Gastrocnemius medialis (tissue), 4 donors: ENCODE measurements around the gene FAM83F. TPM values are rescaled to one million over a fixed set of nuclear protein-coding genes. Genes with fewer than 3 reads are reported as not detected.

Experiments used
- ATAC-seq, 2 donors: fragments of 150-250 bp; one replicate each; pipeline ENCODE4 v1.9.1; 2016
- DNase-seq, 2 donors: peaks; one replicate each; pipeline ENCODE4 v3.0.0-alpha.2; 2019
- H3K27ac ChIP-seq, 4 donors: fragments of 200-600 bp; sonication (generic); 1 replicate in 1 of 4; 2 replicates in 3 of 4; pipeline ENCODE4 v1.5.1; 2016 to 2018; ENCODE audit warnings: mild to moderate bottlenecking in 2 of 4, moderate library complexity in 1 of 4
- H3K27me3 ChIP-seq, 3 donors: fragments of 200-600 bp; sonication (generic) in 2 of 3; 1 replicate in 1 of 3; 2 replicates in 2 of 3; pipeline versions ENCODE4 v1.5.1 to v1.6.0; 2016 to 2019; ENCODE audit warnings: mild to moderate bottlenecking in 1 of 3, moderate library complexity in 1 of 3
- H3K36me3 ChIP-seq, 2 donors: fragments of 200-600 bp; sonication (generic) in 1 of 2; one replicate each; pipeline ENCODE4 v1.5.1; 2017 to 2018
- H3K4me1 ChIP-seq, 2 donors: fragments of 200-600 bp; sonication (generic) in 1 of 2; one replicate each; pipeline ENCODE4 v1.5.1; 2016 to 2017; ENCODE audit warnings: mild to moderate bottlenecking in 2 of 2
- H3K4me3 ChIP-seq, 4 donors: fragments of 200-600 bp; sonication (generic) in 3 of 4; 1 replicate in 1 of 4; 2 replicates in 3 of 4; pipeline ENCODE4 v1.5.1; 2016 to 2019; ENCODE audit warnings: mild to moderate bottlenecking in 2 of 4
- H3K9me3 ChIP-seq, 3 donors: fragments of 200-600 bp; sonication (generic) in 2 of 3; 1 replicate in 1 of 3; 2 replicates in 2 of 3; pipeline ENCODE4 v1.5.1; 2016 to 2019
- POLR2A ChIP-seq, 2 donors: fragments of 450-650 bp; IDR thresholded peaks; one replicate each; pipeline ENCODE4 v1.6.1; 2017; ENCODE audit warnings: antibody characterized with exemption in 2 of 2, mild to moderate bottlenecking in 2 of 2, moderate library complexity in 2 of 2
- in situ Hi-C, 4 donors: fragments of 200-750 bp; cut with MboI; loops; one replicate each; pipeline versions ENCODE4 v1.15.0 to v1.8.0; 2017; ENCODE audit warnings: low sequenced_read_pairs in 4 of 4
- intact Hi-C: fragments of 100-400 bp; cut with DNase I; formaldehyde crosslinking; loops from one replicate; pipeline ENCODE4 v1.15.1; 2023; ENCODE audit warnings: low total_unique reads
- total RNA-seq, 4 donors: library from RNA; depleted of rRNA; stranded (reverse); fragments of >200 nt; gene quantifications; one replicate each; pipeline versions ENCODE4 v1.1.0 to v1.2.3, GENCODE V29; 2016
- TF ChIP-seq, protein P1 (sequence below), 5 experiments: fragments of 450-650 bp in 3 of 5; fragments of 200-600 bp in 2 of 5; sonication (generic) in 2 of 5; IDR thresholded peaks in 4 of 5; conservative IDR thresholded peaks in 1 of 5; 1 replicate in 4 of 5; 2 replicates in 1 of 5; pipeline ENCODE4 v1.5.1; 2016 to 2019; ENCODE audit warnings: antibody characterized with exemption in 5 of 5, mild to moderate bottlenecking in 3 of 5, moderate library complexity in 3 of 5

The FAM83F gene
- total RNA-seq, 4 donors from 2014 or later = 0.02 to 0.15 (median 0.07) TPM; not detected in 1

DNA sequence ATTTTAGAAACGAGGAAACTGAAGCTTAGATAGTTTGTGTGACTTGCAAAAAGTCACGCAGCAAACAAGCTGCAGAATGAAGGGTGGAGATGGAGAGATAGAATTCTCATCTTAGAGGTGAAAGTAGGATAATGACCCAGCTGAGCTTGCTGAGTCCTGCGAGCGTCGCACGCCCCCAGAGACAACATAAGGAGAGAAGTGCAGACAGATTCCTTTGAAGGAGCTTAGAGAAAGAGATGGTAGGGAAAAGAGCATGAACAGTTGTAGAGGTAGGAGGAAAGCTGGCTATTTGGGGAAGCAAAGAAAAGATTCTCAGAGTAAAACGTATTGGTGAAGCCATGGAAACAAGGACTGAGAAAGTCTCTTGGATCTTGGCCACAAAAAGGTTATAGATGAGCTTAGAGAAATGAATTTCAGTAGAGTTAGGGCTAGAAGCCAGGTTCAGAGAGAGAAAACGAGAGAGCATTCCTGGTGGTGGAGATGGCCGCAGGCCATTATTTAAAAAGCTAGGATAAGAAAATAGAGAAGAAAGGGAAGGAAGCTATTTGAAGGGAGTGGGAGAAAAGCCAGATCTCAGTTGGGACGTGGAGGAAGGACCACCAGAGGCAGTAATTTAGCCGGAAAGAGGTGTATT, 44.8 kb downstream of the FAM83F start:
- Histone ChIP-seq H3K4me3 (no peak overlapping the region), H3K36me3 (no peaks in the 10 kb centered on the region), H3K4me1 (peaks cover 32 to 39% of the 10 kb centered on the region in 2 donors), H3K9me3 (no peaks in the 10 kb centered on the region), H3K27ac (no peak overlapping the region), H3K27me3 (no peaks in the 10 kb centered on the region)
- in situ Hi-C loops = loop anchor here in 3 of 4 donors (10.0 to 25.0 kb wide), 4 partner anchors 135 to 502 kb away; partner anchors contain the start of genes ADSL (in 3 of the 3), RPS19BP1 (in 1 of the 3) and TNRC6B (in 1 of the 3)
- intact Hi-C loops = loop anchor here (5.0 kb wide), 2 partner anchors 507 to 613 kb away; partner anchors contain the start of gene RPS19BP1
- no peak for TF ChIP-seq POLR2A (IDR thresholded peaks at IDR 0.05)
- TF ChIP-seq, protein P1, sequence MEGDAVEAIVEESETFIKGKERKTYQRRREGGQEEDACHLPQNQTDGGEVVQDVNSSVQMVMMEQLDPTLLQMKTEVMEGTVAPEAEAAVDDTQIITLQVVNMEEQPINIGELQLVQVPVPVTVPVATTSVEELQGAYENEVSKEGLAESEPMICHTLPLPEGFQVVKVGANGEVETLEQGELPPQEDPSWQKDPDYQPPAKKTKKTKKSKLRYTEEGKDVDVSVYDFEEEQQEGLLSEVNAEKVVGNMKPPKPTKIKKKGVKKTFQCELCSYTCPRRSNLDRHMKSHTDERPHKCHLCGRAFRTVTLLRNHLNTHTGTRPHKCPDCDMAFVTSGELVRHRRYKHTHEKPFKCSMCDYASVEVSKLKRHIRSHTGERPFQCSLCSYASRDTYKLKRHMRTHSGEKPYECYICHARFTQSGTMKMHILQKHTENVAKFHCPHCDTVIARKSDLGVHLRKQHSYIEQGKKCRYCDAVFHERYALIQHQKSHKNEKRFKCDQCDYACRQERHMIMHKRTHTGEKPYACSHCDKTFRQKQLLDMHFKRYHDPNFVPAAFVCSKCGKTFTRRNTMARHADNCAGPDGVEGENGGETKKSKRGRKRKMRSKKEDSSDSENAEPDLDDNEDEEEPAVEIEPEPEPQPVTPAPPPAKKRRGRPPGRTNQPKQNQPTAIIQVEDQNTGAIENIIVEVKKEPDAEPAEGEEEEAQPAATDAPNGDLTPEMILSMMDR (IDR thresholded peaks at IDR 0.05 in 4 of 5, conservative IDR thresholded peaks at IDR 0.05 in 1 of 5) = no peak
- ATAC-seq (no peak), DNase-seq (no peak)

GRCh38 chr22:40040927-40041326, 46.2 kb downstream of the FAM83F start:
- TF ChIP-seq POLR2A (IDR thresholded peaks at IDR 0.05) = no peak
- TF ChIP-seq, protein P1 (IDR thresholded peaks at IDR 0.05 in 4 of 5, conservative IDR thresholded peaks at IDR 0.05 in 1 of 5) = no peak
- ATAC-seq = no peak
- in situ Hi-C loops = loop anchor here in 3 of 4 donors (10.0 to 25.0 kb wide), 3 partner anchors 134 to 504 kb away; partner anchors contain the start of genes ADSL (in 3 of the 3), RPS19BP1 (in 1 of the 3) and TNRC6B (in 1 of the 3)
- intact Hi-C loops = loop anchor here (5.0 kb wide), 2 partner anchors 509 to 611 kb away; partner anchors contain the start of gene RPS19BP1
- peak; percentile 16 to 43 for DNase-seq
- Histone ChIP-seq H3K4me3 (no peak overlapping the region), H3K27me3 (no peaks in the 10 kb centered on the region), H3K4me1 (peaks cover 37 to 43% of the 10 kb centered on the region in 2 donors), H3K9me3 (no peaks in the 10 kb centered on the region), H3K36me3 (no peaks in the 10 kb centered on the region), H3K27ac (peak overlapping the region in 3 of 4 donors; percentile 31 to 61 (median 41))

DNA sequence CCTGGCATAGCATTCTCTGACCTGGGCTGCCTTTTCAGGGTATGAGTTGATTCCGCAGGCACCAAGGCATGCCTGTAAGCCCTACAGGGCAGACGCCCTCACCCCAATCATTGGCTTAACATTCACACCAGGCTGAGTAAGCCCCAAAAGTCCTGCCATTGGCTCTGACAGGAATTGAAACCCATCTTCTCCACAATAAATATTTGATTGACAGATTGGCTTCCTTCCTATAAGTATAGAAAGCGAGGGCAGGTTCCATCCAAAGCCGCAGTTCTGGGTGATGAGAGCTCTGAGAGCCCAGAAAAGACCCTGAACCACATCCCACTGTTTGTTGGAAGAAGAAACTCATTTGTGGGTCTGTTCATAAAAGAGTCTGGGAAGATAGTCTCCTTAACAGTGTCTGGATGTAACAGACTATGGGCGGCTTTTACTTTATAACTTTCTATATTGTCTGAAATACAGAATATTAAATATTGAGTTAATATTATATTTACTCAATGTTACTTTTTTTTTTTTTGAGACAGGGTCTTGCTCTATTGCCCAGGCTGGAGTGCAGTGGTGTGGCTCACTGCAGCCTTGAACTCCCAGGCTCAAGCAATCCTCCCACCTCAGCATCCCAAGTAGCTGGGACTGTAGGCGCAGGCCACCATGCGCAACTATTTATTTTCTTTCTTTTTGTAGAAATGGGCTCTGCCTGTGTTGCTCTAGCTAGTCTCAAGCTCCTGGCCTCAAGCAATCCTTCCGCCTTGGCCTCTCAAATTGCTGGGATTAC, 46.8 kb downstream of the FAM83F start:
- intact Hi-C loops = loop anchor here (5.0 kb wide), 2 partner anchors 509 to 611 kb away; partner anchors contain the start of gene RPS19BP1
- Histone ChIP-seq H3K27me3 (no peaks in the 10 kb centered on the region), H3K4me1 (peaks cover 41 to 47% of the 10 kb centered on the region in 2 donors), H3K4me3 (no peak overlapping the region), H3K36me3 (no peaks in the 10 kb centered on the region), H3K27ac (peak overlapping the region; percentile 12 to 96 (median 36)), H3K9me3 (no peaks in the 10 kb centered on the region)
- TF ChIP-seq, protein P1 (IDR thresholded peaks at IDR 0.05 in 4 of 5, conservative IDR thresholded peaks at IDR 0.05 in 1 of 5) = no peak
- no peak for TF ChIP-seq POLR2A (IDR thresholded peaks at IDR 0.05)
- in situ Hi-C loops = loop anchor here in 3 of 4 donors (10.0 to 25.0 kb wide), 3 partner anchors 133 to 504 kb away; partner anchors contain the start of genes ADSL (in 3 of the 3), RPS19BP1 (in 1 of the 3) and TNRC6B (in 1 of the 3)
- DNase-seq (no peak), ATAC-seq (no peak)

DNA sequence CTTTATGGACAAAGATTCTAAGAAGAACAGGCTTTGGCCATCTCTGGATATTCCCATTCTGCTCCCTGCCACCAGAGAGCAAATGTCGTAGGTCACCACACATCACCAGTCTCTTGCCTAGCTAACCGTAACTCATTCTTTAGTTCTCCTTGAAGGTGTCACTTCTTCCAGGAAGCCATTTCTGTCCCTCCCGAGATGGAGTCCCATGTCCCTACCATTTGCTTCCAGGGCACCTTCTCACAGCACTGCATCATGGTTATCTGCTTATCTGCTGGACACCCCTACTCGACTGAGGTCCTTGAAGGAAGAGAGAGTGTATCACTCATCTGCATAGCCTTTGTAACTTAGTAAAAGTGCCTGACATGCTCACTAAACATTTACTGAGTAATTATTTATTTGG, 47.6 kb downstream of the FAM83F start:
- peaks cover 41 to 47% of the 10 kb centered on the region in 2 donors for H3K4me1 ChIP-seq
- in situ Hi-C loops (loop anchor here in 3 of 4 donors (10.0 to 25.0 kb wide), 3 partner anchors 132 to 505 kb away; partner anchors contain the start of genes ADSL (in 3 of the 3), RPS19BP1 (in 1 of the 3) and TNRC6B (in 1 of the 3)), intact Hi-C loops (loop anchor here (5.0 kb wide), 2 partner anchors 510 to 610 kb away; partner anchors contain the start of gene RPS19BP1)

More for the DNA sequence above, 47.6 kb downstream of the FAM83F start:
- Histone ChIP-seq H3K9me3 (no peaks in the 10 kb centered on the region), H3K27ac (peak overlapping the region; percentile 41 to 98 (median 94)), H3K27me3 (no peaks in the 10 kb centered on the region), H3K4me3 (no peak overlapping the region), H3K36me3 (no peaks in the 10 kb centered on the region)
- TF ChIP-seq, protein P1 (IDR thresholded peaks at IDR 0.05 in 4 of 5, conservative IDR thresholded peaks at IDR 0.05 in 1 of 5) = no peak
- no peak for TF ChIP-seq POLR2A (IDR thresholded peaks at IDR 0.05)
- DNase-seq (no peak), ATAC-seq (no peak)
